H1 (cell line): ENCODE data around the gene CEMP1. TPM values are rescaled to one million over a fixed set of nuclear protein-coding genes. Genes with fewer than 3 reads are reported as not detected.

ENCODE experiments used
- BACH1 ChIP-seq: IDR thresholded peaks from 2 replicates; pipeline ENCODE4 v1.6.1; 2012; ENCODE audit warnings: low read length, improper control_type of control experiment
- CHD1 ChIP-seq: IDR thresholded peaks from 2 replicates; pipeline ENCODE4 v1.6.1; 2012; ENCODE audit warnings: low read depth, low read length, improper control_type of control experiment
- CREB1 ChIP-seq: IDR thresholded peaks from 2 replicates; pipeline ENCODE4 v1.6.1; 2012; ENCODE audit warnings: inconsistent platforms
- RFX5 ChIP-seq: IDR thresholded peaks from 2 replicates; pipeline ENCODE4 v1.6.1; 2011; ENCODE audit warnings: low read depth, low read length, improper control_type of control experiment, borderline replicate concordance
- TCF12 ChIP-seq: IDR thresholded peaks from 2 replicates; pipeline ENCODE4 v1.6.1; 2011; ENCODE audit warnings: low read depth, mild to moderate bottlenecking, low read length
- polyA plus RNA-seq, 7 experiments: library from polyadenylated mRNA; depleted of rRNA in 3 of 7; stranded (reverse) in 5 of 7; unstranded in 2 of 7; fragments of >200 nt in 5 of 7; fragments of 200-250 nt in 2 of 7; gene quantifications; 1 replicate in 5 of 7; 2 replicates in 1 of 7; 4 replicates in 1 of 7; pipeline versions ENCODE4 v1.2.1 to v1.2.3, GENCODE V29; 2011 to 2013; ENCODE audit warnings: missing spikeins in 2 of 7, mixed read lengths in 2 of 7
- total RNA-seq: library from RNA; stranded (reverse); fragmentation: NEBNext Ultra II Directional; extraction: Animal tissue kit (Norgen Biotek cat#: 25700); gene quantifications from 2 replicates; pipeline ENCODE4 v1.2.1, GENCODE V29; 2021
- TF ChIP-seq, protein P1 (sequence below): fragments of 300-600 bp; sonication (generic); IDR thresholded peaks from 2 replicates; pipeline ENCODE4 v1.7.1; 2012; ENCODE audit warnings: low read length, moderate library complexity, mild to moderate bottlenecking, inconsistent platforms; ENCODE audit not compliant: insufficient replicate concordance

CEMP1 gene
- total and polyA plus RNA-seq, 2 of the 8 experiments (the other 6 are each of a cell fraction or from before 2014, with no cell fraction given) = not detected

DNA sequence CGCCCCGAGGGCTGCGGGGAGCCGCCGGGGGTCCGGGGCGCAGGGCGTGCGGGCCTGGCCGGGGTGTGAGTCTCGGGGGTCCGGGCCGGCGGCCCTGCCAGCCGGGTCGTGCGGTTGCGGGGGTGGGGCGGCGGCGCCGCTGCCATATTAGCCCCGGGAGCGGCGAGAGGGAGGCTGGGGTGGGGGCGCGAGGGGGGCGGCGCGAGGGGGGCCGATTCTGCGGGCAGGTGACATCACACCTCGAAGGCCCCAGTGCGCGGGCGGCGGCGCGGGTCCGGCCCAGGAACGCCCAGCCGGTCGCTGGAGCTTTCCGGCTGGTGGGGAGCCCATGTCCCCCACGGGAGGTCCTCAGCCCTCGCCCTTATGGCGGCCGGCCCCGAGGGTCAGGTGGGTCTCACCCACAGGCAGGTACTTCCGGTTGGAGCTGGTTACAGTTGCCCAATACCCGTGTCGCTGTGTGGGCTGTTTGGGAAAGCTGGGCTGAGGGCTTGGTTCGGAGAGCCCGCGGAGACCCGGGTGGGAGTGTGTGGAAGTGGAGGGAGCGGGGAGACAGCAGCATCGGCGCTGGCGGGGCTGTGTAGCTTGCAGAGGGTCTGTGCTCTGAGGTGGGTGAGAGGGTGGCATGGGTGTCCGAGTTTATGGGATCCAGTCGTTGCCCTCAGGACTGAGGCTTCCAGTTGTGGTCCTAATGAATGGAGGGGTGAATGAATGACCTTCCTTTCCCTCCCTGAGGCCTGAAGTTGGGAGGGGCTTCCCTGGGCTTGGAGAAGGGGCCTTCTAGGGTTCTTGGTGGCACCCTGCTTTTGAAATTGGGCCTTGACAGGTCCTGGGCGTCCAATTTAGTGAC lies 16.7 kb downstream of the CEMP1 start (continued):
- TF ChIP-seq CHD1 = no peak
- no peak for TF ChIP-seq TCF12
- no peak for TF ChIP-seq RFX5
- TF ChIP-seq, protein P1, sequence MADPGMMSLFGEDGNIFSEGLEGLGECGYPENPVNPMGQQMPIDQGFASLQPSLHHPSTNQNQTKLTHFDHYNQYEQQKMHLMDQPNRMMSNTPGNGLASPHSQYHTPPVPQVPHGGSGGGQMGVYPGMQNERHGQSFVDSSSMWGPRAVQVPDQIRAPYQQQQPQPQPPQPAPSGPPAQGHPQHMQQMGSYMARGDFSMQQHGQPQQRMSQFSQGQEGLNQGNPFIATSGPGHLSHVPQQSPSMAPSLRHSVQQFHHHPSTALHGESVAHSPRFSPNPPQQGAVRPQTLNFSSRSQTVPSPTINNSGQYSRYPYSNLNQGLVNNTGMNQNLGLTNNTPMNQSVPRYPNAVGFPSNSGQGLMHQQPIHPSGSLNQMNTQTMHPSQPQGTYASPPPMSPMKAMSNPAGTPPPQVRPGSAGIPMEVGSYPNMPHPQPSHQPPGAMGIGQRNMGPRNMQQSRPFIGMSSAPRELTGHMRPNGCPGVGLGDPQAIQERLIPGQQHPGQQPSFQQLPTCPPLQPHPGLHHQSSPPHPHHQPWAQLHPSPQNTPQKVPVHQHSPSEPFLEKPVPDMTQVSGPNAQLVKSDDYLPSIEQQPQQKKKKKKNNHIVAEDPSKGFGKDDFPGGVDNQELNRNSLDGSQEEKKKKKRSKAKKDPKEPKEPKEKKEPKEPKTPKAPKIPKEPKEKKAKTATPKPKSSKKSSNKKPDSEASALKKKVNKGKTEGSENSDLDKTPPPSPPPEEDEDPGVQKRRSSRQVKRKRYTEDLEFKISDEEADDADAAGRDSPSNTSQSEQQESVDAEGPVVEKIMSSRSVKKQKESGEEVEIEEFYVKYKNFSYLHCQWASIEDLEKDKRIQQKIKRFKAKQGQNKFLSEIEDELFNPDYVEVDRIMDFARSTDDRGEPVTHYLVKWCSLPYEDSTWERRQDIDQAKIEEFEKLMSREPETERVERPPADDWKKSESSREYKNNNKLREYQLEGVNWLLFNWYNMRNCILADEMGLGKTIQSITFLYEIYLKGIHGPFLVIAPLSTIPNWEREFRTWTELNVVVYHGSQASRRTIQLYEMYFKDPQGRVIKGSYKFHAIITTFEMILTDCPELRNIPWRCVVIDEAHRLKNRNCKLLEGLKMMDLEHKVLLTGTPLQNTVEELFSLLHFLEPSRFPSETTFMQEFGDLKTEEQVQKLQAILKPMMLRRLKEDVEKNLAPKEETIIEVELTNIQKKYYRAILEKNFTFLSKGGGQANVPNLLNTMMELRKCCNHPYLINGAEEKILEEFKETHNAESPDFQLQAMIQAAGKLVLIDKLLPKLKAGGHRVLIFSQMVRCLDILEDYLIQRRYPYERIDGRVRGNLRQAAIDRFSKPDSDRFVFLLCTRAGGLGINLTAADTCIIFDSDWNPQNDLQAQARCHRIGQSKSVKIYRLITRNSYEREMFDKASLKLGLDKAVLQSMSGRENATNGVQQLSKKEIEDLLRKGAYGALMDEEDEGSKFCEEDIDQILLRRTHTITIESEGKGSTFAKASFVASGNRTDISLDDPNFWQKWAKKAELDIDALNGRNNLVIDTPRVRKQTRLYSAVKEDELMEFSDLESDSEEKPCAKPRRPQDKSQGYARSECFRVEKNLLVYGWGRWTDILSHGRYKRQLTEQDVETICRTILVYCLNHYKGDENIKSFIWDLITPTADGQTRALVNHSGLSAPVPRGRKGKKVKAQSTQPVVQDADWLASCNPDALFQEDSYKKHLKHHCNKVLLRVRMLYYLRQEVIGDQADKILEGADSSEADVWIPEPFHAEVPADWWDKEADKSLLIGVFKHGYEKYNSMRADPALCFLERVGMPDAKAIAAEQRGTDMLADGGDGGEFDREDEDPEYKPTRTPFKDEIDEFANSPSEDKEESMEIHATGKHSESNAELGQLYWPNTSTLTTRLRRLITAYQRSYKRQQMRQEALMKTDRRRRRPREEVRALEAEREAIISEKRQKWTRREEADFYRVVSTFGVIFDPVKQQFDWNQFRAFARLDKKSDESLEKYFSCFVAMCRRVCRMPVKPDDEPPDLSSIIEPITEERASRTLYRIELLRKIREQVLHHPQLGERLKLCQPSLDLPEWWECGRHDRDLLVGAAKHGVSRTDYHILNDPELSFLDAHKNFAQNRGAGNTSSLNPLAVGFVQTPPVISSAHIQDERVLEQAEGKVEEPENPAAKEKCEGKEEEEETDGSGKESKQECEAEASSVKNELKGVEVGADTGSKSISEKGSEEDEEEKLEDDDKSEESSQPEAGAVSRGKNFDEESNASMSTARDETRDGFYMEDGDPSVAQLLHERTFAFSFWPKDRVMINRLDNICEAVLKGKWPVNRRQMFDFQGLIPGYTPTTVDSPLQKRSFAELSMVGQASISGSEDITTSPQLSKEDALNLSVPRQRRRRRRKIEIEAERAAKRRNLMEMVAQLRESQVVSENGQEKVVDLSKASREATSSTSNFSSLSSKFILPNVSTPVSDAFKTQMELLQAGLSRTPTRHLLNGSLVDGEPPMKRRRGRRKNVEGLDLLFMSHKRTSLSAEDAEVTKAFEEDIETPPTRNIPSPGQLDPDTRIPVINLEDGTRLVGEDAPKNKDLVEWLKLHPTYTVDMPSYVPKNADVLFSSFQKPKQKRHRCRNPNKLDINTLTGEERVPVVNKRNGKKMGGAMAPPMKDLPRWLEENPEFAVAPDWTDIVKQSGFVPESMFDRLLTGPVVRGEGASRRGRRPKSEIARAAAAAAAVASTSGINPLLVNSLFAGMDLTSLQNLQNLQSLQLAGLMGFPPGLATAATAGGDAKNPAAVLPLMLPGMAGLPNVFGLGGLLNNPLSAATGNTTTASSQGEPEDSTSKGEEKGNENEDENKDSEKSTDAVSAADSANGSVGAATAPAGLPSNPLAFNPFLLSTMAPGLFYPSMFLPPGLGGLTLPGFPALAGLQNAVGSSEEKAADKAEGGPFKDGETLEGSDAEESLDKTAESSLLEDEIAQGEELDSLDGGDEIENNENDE = no peak
- no peak for TF ChIP-seq BACH1
- no peak for TF ChIP-seq CREB1
